Cardiac muscle cell (in vitro differentiated cells and primary cell): ENCODE data around the gene ATG10. TPM values are rescaled to one million over a fixed set of nuclear protein-coding genes. Genes with fewer than 3 reads are reported as not detected.

Source experiments
- DNase-seq, 2 donors: peaks; one replicate each; pipeline versions ENCODE4 v3.0.0 to v3.0.0-alpha.2; 2010 to 2017; ENCODE audit warnings: low read depth in 1 of 2, low spot score in 1 of 2
- H3K27ac ChIP-seq: fragments of 200-600 bp; sonication (generic); 2 replicates; pipeline ENCODE4 v1.5.1; 2016
- H3K27me3 ChIP-seq: fragments of 200-600 bp; sonication (generic); 2 replicates; pipeline ENCODE4 v1.6.0; 2016; ENCODE audit warnings: control low read depth
- H3K36me3 ChIP-seq: fragments of 200-600 bp; sonication (generic); 2 replicates; pipeline ENCODE4 v1.5.1; 2016; ENCODE audit warnings: control low read depth
- H3K4me1 ChIP-seq: fragments of 200-600 bp; sonication (generic); 2 replicates; pipeline ENCODE4 v1.8.1; 2017; ENCODE audit warnings: low read depth, mild to moderate bottlenecking, mixed run types
- H3K4me3 ChIP-seq: fragments of 200-600 bp; sonication (generic); 2 replicates; pipeline ENCODE4 v1.5.1; 2016; ENCODE audit warnings: mild to moderate bottlenecking
- H3K9me3 ChIP-seq: fragments of 200-600 bp; sonication (generic); 2 replicates; pipeline ENCODE4 v1.5.1; 2017; ENCODE audit warnings: low read depth, mild to moderate bottlenecking, control low read depth
- CTCF ChIP-seq: IDR thresholded peaks from 2 replicates; pipeline ENCODE4 v1.5.1; 2012; ENCODE audit warnings: low read depth, mild to moderate bottlenecking, low read length
- polyA plus RNA-seq: library from polyadenylated mRNA; unstranded; fragments of >200 nt; fragmentation: Nextera tagmentation; extraction: Ambion mirVana; gene quantifications from 2 replicates; pipeline ENCODE4 v1.2.1, GENCODE V29; 2016
- total RNA-seq: library from RNA; depleted of rRNA; stranded (reverse); fragments of >200 nt; gene quantifications from 2 replicates; pipeline ENCODE4 v1.2.3, GENCODE V29; 2016

ATG10 gene
- total and polyA plus RNA-seq, 2 experiments from 2014 or later = 9.0 to 28.0 TPM

GRCh38 chr5:81961651-81962440 lies 10.0 kb upstream of the ATG10 start:
- no peak for TF ChIP-seq CTCF
- Histone ChIP-seq H3K4me1 (no peaks in the 10 kb centered on the region), H3K9me3 (no peaks in the 10 kb centered on the region), H3K36me3 (no peaks in the 10 kb centered on the region), H3K4me3 (no peak overlapping the region), H3K27ac (no peak overlapping the region), H3K27me3 (no peaks in the 10 kb centered on the region)
- DNase-seq = no peak

DNA sequence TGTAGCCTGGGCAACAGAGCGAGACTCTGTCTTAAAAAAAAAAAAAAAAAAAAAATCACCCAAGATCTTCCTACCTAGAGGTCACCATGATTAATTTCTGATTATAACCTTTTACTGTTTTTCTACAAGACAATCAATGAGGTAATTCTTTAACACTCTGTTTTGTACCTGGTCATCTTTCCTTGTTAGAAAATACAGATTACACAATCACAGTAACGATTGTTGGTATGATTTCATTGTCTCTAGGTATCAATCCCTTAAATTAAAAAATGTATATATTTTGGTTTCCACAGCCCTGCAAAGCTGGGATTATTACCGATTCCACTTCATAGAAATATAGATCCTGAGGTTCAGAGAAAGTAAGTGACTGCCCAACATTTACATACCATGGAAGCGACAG lies 8.3 kb upstream of the ATG10 start:
- no peak overlapping the region for H3K4me3 ChIP-seq
- DNase-seq = no peak
- no peak overlapping the region for H3K27ac ChIP-seq
- no peak for TF ChIP-seq CTCF
- H3K36me3 ChIP-seq = no peaks in the 10 kb centered on the region
- H3K4me1 ChIP-seq = no peaks in the 10 kb centered on the region
- H3K27me3 ChIP-seq = no peaks in the 10 kb centered on the region
- H3K9me3 ChIP-seq = no peaks in the 10 kb centered on the region

DNA sequence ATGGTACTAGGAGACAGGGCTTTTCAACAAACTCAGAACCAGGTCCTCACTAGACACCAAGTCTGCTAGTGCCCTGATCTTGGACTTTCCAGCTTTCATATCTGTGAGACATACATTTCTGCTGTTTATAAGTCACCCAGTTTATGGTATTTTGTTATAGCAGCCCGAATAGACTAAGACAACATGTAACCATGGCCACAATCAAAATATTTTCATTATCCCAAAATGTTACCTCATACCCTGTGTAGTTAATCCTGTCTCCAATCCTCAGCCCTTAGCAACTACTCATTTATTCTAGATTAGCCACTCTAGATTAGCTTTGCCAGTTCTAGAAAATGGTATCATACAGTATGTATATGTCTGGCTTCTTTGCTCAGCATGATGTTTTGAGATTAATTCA lies 6.3 kb upstream of the ATG10 start:
- Histone ChIP-seq H3K9me3 (no peaks in the 10 kb centered on the region), H3K27ac (no peak overlapping the region), H3K4me1 (no peaks in the 10 kb centered on the region), H3K27me3 (no peaks in the 10 kb centered on the region), H3K4me3 (no peak overlapping the region), H3K36me3 (no peaks in the 10 kb centered on the region)
- TF ChIP-seq CTCF = no peak
- DNase-seq = no peak

DNA sequence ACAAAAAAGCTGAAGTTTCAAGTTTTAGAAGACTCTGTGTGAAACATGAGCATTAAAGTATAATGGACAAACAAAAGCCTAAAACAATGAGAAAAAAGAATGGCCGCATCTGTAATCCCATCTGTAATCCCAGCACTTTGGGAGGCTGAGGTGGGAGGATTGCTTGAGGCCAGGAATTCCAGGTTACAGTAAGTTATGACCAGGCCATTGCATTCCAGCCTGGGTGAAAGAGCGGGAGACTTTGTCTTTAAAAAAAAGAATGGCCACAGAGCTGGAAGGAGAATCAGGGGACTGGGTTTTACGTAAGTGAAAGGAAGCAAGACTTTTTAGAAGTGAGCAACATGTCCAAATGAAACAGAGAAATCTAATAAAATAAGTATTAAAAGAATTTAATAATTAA lies 2.6 kb upstream of the ATG10 start:
- no peak for DNase-seq
- no peak for TF ChIP-seq CTCF
- Histone ChIP-seq H3K9me3 (no peaks in the 10 kb centered on the region), H3K4me3 (no peak overlapping the region), H3K27ac (no peak overlapping the region), H3K4me1 (peaks cover 5% of the 10 kb centered on the region), H3K36me3 (no peaks in the 10 kb centered on the region), H3K27me3 (no peaks in the 10 kb centered on the region)

GRCh38 chr5:81969912-81970311 lies 1.9 kb upstream of the ATG10 start:
- Histone ChIP-seq H3K9me3 (no peaks in the 10 kb centered on the region), H3K27me3 (no peaks in the 10 kb centered on the region), H3K27ac (no peak overlapping the region), H3K36me3 (no peaks in the 10 kb centered on the region), H3K4me3 (no peak overlapping the region), H3K4me1 (peaks cover 5% of the 10 kb centered on the region)
- TF ChIP-seq CTCF = no peak
- DNase-seq = no peak
